HepG2 (cell line): ENCODE data around the gene SOBP. TPM values are rescaled to one million over a fixed set of nuclear protein-coding genes. Genes with fewer than 3 reads are reported as not detected.
A peak's percentile ranks its signal among the peaks of the same experiment; 100 is the strongest.

Experiments
- ATAC-seq: fragments of 200-7000 bp; cut with Tn5 transposase; 3 replicates; pipeline ENCODE4 v1.9.1; 2020; ENCODE audit warnings: mild to moderate bottlenecking, moderate library complexity
- BruUV-seq: library from RNA; stranded (reverse); fragments of 400-500 nt; replicated peaks from 2 replicates; lab custom pipeline; 2021; lab: Mats Ljungman, UMichigan
- CTCF ChIA-PET: fragments of 300-600 bp; formaldehyde crosslinking; extraction: SDS; loops from one replicate; lab custom pipeline; 2021; ENCODE audit warnings: low total read pairs, inconsistent platforms, low intra/inter-chr PET ratio; lab: Yijun Ruan, JAX
- POLR2A ChIA-PET: fragments of 350-600 bp; sonication (Branson Sonifier 250); formaldehyde crosslinking; loops from one replicate; lab custom pipeline; 2020; ENCODE audit warnings: antibody characterized with exemption, inconsistent platforms; lab: Yijun Ruan, JAX
- DNase-seq: peaks from one replicate; pipeline ENCODE4 v3.0.0-alpha.2; 2015; ENCODE audit warnings: low spot score
- FAIRE-seq: peaks from 3 replicates; lab custom pipeline; 2011; peaks lifted over from hg19 to GRCh38; lab: Jason Lieb, UNC
- H2AFZ ChIP-seq: one replicate; pipeline ENCODE4 v1.6.1; 2011; ENCODE audit warnings: low read length, inconsistent platforms
- H3K27ac ChIP-seq: fragments of 300-600 bp; 3 replicates; pipeline ENCODE4 v1.8.0; 2011; ENCODE audit warnings: mixed run types, mild to moderate bottlenecking, mixed read lengths, low read length, inconsistent platforms; ENCODE audit not compliant: insufficient read depth; ENCODE audit errors: extremely low read length
- H3K27me3 ChIP-seq, 2 experiments: fragments of 200-600 bp in 1 of 2; 2 replicates in 1 of 2; 3 replicates in 1 of 2; pipeline versions ENCODE4 v1.6.0 to v1.8.0; 2011; ENCODE audit warnings: low read length in 2 of 2, mild to moderate bottlenecking in 2 of 2, moderate library complexity in 2 of 2, inconsistent platforms in 1 of 2; ENCODE audit not compliant: insufficient read depth in 2 of 2, control insufficient read depth in 1 of 2
- H3K36me3 ChIP-seq, 2 experiments: fragments of 200-600 bp in 1 of 2; replicated peaks in 1 of 2; 2 replicates in 1 of 2; 3 replicates in 1 of 2; pipeline versions ENCODE4 v1.5.1 to v1.8.0; 2011; ENCODE audit warnings: low read length in 2 of 2, inconsistent platforms in 1 of 2; ENCODE audit not compliant: insufficient read depth in 2 of 2, control insufficient read depth in 1 of 2
- H3K4me1 ChIP-seq: 2 replicates; pipeline ENCODE4 v1.5.1; 2012; ENCODE audit warnings: low read length, inconsistent platforms; ENCODE audit not compliant: insufficient read depth
- H3K4me2 ChIP-seq: 2 replicates; pipeline ENCODE4 v1.6.0; 2011; ENCODE audit warnings: low read depth, low read length, inconsistent platforms
- H3K4me3 ChIP-seq, 3 experiments: fragments of 200-600 bp in 1 of 3; sonication (generic), shearing (Covaris generic) in 1 of 3; replicated peaks in 1 of 3; 2 replicates each; pipeline ENCODE4 v1.5.1; 2011 to 2016; ENCODE audit warnings: low read length in 3 of 3, inconsistent platforms in 2 of 3, low read depth in 2 of 3, mild to moderate bottlenecking in 2 of 3, control low read depth in 1 of 3, mixed read lengths in 1 of 3; ENCODE audit not compliant: insufficient read depth in 1 of 3
- H3K79me2 ChIP-seq: one replicate; pipeline ENCODE4 v1.6.1; 2011; ENCODE audit warnings: low read length, inconsistent platforms; ENCODE audit not compliant: insufficient read depth
- H3K9ac ChIP-seq: 2 replicates; pipeline ENCODE4 v1.6.0; 2011; ENCODE audit warnings: mild to moderate bottlenecking, low read depth, low read length, inconsistent platforms; ENCODE audit not compliant: insufficient read depth
- H3K9me3 ChIP-seq: 2 replicates; pipeline ENCODE4 v1.5.1; 2012; ENCODE audit warnings: mild to moderate bottlenecking, low read length
- H4K20me1 ChIP-seq: 2 replicates; pipeline ENCODE4 v1.6.0; 2011; ENCODE audit warnings: inconsistent platforms, mild to moderate bottlenecking, low read length, moderate library complexity; ENCODE audit not compliant: insufficient read depth
- ARNT ChIP-seq: fragments of 450-650 bp; IDR thresholded peaks from 2 replicates; pipeline ENCODE4 v1.6.1; 2017
- BCL3 ChIP-seq: sonication (generic); formaldehyde crosslinking; IDR thresholded peaks from 2 replicates; pipeline ENCODE4 v1.5.1; 2020; ENCODE audit warnings: mild to moderate bottlenecking, missing genetic modification reagents, moderate library complexity
- IKZF1 ChIP-seq: fragments of 450-650 bp; IDR thresholded peaks from 2 replicates; pipeline ENCODE4 v1.7.1; 2016
- MIER3 ChIP-seq: IDR thresholded peaks from 2 replicates; pipeline ENCODE4 v1.6.1; 2016; ENCODE audit warnings: missing compliant biosample characterization, borderline replicate concordance
- RAD21 ChIP-seq: fragments of 450-650 bp; formaldehyde crosslinking; IDR thresholded peaks from 2 replicates; pipeline ENCODE4 v1.5.0; 2020; ENCODE audit warnings: mild to moderate bottlenecking
- SMC3 ChIP-seq: IDR thresholded peaks from 2 replicates; pipeline ENCODE4 v1.6.1; 2011; ENCODE audit warnings: low read length, improper control_type of control experiment
- SP1 ChIP-seq, 2 experiments: fragments of 450-650 bp in 1 of 2; sonication (generic) in 1 of 2; formaldehyde crosslinking in 1 of 2; IDR thresholded peaks; 2 replicates each; pipeline versions ENCODE4 v1.4.0 to v1.6.1; 2016 to 2020; ENCODE audit warnings: missing genetic modification reagents in 1 of 2
- STAG1 ChIP-seq: sonication (generic); formaldehyde crosslinking; IDR thresholded peaks from 2 replicates; pipeline ENCODE4 v1.4.0; 2020; ENCODE audit warnings: missing genetic modification reagents
- TOE1 ChIP-seq: sonication (generic); formaldehyde crosslinking; IDR thresholded peaks from 2 replicates; pipeline ENCODE4 v1.4.0; 2020; ENCODE audit warnings: mild to moderate bottlenecking, missing genetic modification reagents
- ZNF235 ChIP-seq: sonication (generic); formaldehyde crosslinking; IDR thresholded peaks from 2 replicates; pipeline ENCODE4 v1.8.1; 2023; ENCODE audit warnings: mild to moderate bottlenecking, missing genetic modification reagents, borderline replicate concordance
- ZNF343 ChIP-seq: sonication (generic); formaldehyde crosslinking; IDR thresholded peaks from 2 replicates; pipeline ENCODE4 v1.4.0; 2020; ENCODE audit warnings: mild to moderate bottlenecking, missing genetic modification reagents
- ZNF441 ChIP-seq: sonication (generic); formaldehyde crosslinking; IDR thresholded peaks from 2 replicates; pipeline ENCODE4 v1.7.0; 2021; ENCODE audit warnings: missing genetic modification reagents, borderline replicate concordance
- ZNF530 ChIP-seq: sonication (generic); formaldehyde crosslinking; IDR thresholded peaks from 2 replicates; pipeline ENCODE4 v1.5.0; 2020; ENCODE audit warnings: low read depth, mild to moderate bottlenecking, missing genetic modification reagents
- WGBS: methylation state at CpG from one replicate; pipeline ENCODE4 v1.1.6; 2017; ENCODE audit warnings: low lambda C conversion rate; 5-methylcytosine and 5-hydroxymethylcytosine counted together
- in situ Hi-C: cut with HindIII; loops from 2 replicates; pipeline ENCODE4 v1.10.0; 2017; ENCODE audit warnings: low pct_unique_long_range_greater_than_20kb; ENCODE audit not compliant: extremely low pct_ligation_motif_present
- intact Hi-C: fragments of 100-400 bp; cut with micrococcal nuclease; formaldehyde crosslinking; loops from one replicate; pipeline ENCODE4 v1.10.0; 2022; ENCODE audit not compliant: unreplicated experiment
- polyA plus RNA-seq, 8 experiments: library from polyadenylated mRNA; depleted of rRNA in 3 of 8; stranded (reverse) in 7 of 8; unstranded in 1 of 8; fragments of >200 nt; fragmentation: Illumina TruSeq in 4 of 8; extraction: Trizol in 4 of 8; gene quantifications; 2 replicates each; pipeline versions ENCODE4 v1.2.1 to v1.2.3, GENCODE V29; 2011 to 2016; ENCODE audit warnings: low read depth in 4 of 8, missing spikeins in 1 of 8, mixed read lengths in 1 of 8; ENCODE audit not compliant: insufficient read depth in 1 of 8
- total RNA-seq, 5 experiments: library from RNA; depleted of rRNA; stranded (reverse); fragments of >200 nt; fragmentation: Illumina TruSeq; extraction: Trizol; gene quantifications; 2 replicates each; pipeline ENCODE4 v1.2.3, GENCODE V29; 2016; ENCODE audit warnings: low read depth in 1 of 5
- TF ChIP-seq, protein P1 (sequence below): sonication (generic); formaldehyde crosslinking; IDR thresholded peaks from 2 replicates; pipeline ENCODE4 v1.4.0; 2020; ENCODE audit warnings: missing genetic modification reagents
- TF ChIP-seq, protein P2 (sequence below): sonication (generic); formaldehyde crosslinking; IDR thresholded peaks from 2 replicates; pipeline ENCODE4 v1.5.0; 2020; ENCODE audit warnings: mild to moderate bottlenecking, missing genetic modification reagents, moderate library complexity

Gene SOBP
- total and polyA plus RNA-seq, 2 of the 13 experiments (the other 11 are each of a cell fraction or from before 2014, with no cell fraction given): 1.5 to 6.9 TPM

GRCh38 chr6:107654764-107655163, 164.8 kb downstream of the SOBP start:
- in situ Hi-C loops: no loop called here
- BruUV-seq: no TSS peak
- WGBS: 79% methylated on average over 4 of the region's 4 CpGs

GRCh38 chr6:107655245-107655644, 165.3 kb downstream of the SOBP start:
- in situ Hi-C loops (no loop called here), intact Hi-C loops (no loop called here)
- H3K27ac ChIP-seq: no peak overlapping the region
- H3K4me3 ChIP-seq: no peak overlapping the region
- no peak overlapping the region for H3K4me2 ChIP-seq
- peaks cover 2 to 4% of the 10 kb centered on the region in 2 experiments for H3K36me3 ChIP-seq
- FAIRE-seq (peak; percentile 36), ATAC-seq (peak; percentile 79), DNase-seq (no peak)
- H3K9me3 ChIP-seq: no peaks in the 10 kb centered on the region
- CTCF ChIA-PET: no interaction called here
- no peak overlapping the region for H3K9ac ChIP-seq
- H3K27me3 ChIP-seq: no peaks in the 10 kb centered on the region
- POLR2A ChIA-PET: no interaction called here
- no TSS peak for BruUV-seq
- peaks cover 42% of the 10 kb centered on the region for H3K4me1 ChIP-seq
- no peaks in the 10 kb centered on the region for H3K79me2 ChIP-seq
- no peak overlapping the region for H2AFZ ChIP-seq
- H4K20me1 ChIP-seq: no peaks in the 10 kb centered on the region
- peak; percentile 73 for TF ChIP-seq STAG1 (CRISPR knock-in tag)
- TF ChIP-seq MIER3: no peak
- no peak for TF ChIP-seq IKZF1
- no peak for TF ChIP-seq ARNT
- TF ChIP-seq SMC3: peak; percentile 27; the same call in 1 of the 2 replicates
- no peak for TF ChIP-seq ZNF235 (CRISPR knock-in tag)
- 0 out of 2 replicates have a peak, but pooled peaks have one; percentile 14 for TF ChIP-seq RAD21 (CRISPR knock-in tag)
- no peak for TF ChIP-seq SP1 (IDR thresholded peaks at IDR 0.05)
- TF ChIP-seq SP1 (CRISPR knock-in tag; IDR thresholded peaks at IDR 0.05): no peak
- TF ChIP-seq ZNF530 (CRISPR knock-in tag): no peak
- no peak for TF ChIP-seq ZNF441
- TF ChIP-seq, protein P1, sequence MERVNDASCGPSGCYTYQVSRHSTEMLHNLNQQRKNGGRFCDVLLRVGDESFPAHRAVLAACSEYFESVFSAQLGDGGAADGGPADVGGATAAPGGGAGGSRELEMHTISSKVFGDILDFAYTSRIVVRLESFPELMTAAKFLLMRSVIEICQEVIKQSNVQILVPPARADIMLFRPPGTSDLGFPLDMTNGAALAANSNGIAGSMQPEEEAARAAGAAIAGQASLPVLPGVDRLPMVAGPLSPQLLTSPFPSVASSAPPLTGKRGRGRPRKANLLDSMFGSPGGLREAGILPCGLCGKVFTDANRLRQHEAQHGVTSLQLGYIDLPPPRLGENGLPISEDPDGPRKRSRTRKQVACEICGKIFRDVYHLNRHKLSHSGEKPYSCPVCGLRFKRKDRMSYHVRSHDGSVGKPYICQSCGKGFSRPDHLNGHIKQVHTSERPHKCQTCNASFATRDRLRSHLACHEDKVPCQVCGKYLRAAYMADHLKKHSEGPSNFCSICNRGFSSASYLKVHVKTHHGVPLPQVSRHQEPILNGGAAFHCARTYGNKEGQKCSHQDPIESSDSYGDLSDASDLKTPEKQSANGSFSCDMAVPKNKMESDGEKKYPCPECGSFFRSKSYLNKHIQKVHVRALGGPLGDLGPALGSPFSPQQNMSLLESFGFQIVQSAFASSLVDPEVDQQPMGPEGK (CRISPR knock-in tag): 0 out of 2 replicates have a peak, but pooled peaks have one; percentile 32
- TF ChIP-seq, protein P2, sequence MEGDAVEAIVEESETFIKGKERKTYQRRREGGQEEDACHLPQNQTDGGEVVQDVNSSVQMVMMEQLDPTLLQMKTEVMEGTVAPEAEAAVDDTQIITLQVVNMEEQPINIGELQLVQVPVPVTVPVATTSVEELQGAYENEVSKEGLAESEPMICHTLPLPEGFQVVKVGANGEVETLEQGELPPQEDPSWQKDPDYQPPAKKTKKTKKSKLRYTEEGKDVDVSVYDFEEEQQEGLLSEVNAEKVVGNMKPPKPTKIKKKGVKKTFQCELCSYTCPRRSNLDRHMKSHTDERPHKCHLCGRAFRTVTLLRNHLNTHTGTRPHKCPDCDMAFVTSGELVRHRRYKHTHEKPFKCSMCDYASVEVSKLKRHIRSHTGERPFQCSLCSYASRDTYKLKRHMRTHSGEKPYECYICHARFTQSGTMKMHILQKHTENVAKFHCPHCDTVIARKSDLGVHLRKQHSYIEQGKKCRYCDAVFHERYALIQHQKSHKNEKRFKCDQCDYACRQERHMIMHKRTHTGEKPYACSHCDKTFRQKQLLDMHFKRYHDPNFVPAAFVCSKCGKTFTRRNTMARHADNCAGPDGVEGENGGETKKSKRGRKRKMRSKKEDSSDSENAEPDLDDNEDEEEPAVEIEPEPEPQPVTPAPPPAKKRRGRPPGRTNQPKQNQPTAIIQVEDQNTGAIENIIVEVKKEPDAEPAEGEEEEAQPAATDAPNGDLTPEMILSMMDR (CRISPR knock-in tag): peak; percentile 56
- WGBS: 72% methylated on average over 4 of the region's 4 CpGs

More at GRCh38 chr6:107654764-107655163, 164.8 kb downstream of the SOBP start:
- H3K4me1 ChIP-seq: peaks cover 41% of the 10 kb centered on the region
- H3K79me2 ChIP-seq: no peaks in the 10 kb centered on the region
- no peak for TF ChIP-seq BCL3 (CRISPR knock-in tag)
- TF ChIP-seq ZNF343 (CRISPR knock-in tag): no peak
- no peak for TF ChIP-seq TOE1 (CRISPR knock-in tag)
- ChIA-PET POLR2A (no interaction called here), CTCF (no interaction called here)
- H3K27ac ChIP-seq: no peak overlapping the region
- intact Hi-C loops: no loop called here
- H4K20me1 ChIP-seq: no peaks in the 10 kb centered on the region
- peaks cover 0 to 4% of the 10 kb centered on the region in 2 experiments; a peak in 4 of 5 replicates for H3K36me3 ChIP-seq
- no peak overlapping the region for H3K9ac ChIP-seq
- no peaks in the 10 kb centered on the region for H3K9me3 ChIP-seq
- no peak overlapping the region for H3K4me3 ChIP-seq
- no peak overlapping the region for H3K4me2 ChIP-seq
- no peak for FAIRE-seq
- ATAC-seq: no peak
- DNase-seq: no peak
- no peaks in the 10 kb centered on the region for H3K27me3 ChIP-seq
- H2AFZ ChIP-seq: no peak overlapping the region
